Ovary (tissue), 3 donors: ENCODE data around the gene GRIK1.

Experiments used
- CTCF ChIP-seq, 3 donors: fragments of 450-650 bp in 2 of 3; fragments of 200-600 bp in 1 of 3; IDR thresholded peaks; one replicate each; pipeline versions ENCODE4 v1.5.1 to v1.8.0; 2016 to 2022; ENCODE audit warnings: antibody characterized with exemption in 3 of 3, mild to moderate bottlenecking in 1 of 3
- EP300 ChIP-seq: sonication (generic); formaldehyde crosslinking; IDR thresholded peaks from one replicate; pipeline ENCODE4 v1.6.1; 2017; ENCODE audit warnings: antibody characterized with exemption
- donor health status: DM: no; HTN: no; CAD: no.

DNA sequence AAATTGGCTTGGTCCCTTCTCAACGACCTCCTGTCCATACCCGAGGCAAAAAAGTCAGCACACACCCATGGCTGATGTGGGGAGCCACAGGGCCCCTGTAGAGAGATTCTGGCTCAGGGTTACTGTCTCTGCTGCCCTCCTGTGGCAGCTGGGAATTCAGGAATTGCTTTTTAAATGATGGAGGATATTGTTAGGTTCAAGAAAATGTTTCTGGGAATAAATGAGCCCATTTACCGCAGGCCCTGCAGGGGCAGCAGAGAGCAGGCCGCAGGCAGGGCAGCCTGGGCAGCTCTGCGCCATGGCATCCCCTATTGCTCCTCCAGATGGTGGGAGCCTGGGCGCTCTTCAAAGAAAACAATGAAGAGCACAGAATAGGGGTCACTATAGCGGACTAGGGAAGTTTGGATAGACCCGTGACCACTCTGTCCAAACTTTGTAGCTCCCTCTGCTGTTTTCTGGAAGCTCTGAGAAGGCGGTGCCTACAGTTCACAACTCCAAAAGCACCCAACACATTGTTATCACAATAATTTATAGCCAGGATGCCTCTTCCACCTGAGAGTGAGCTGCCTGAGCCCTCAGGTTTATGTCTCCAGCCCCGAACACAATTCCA, 440.0 kb downstream of the GRIK1 start:
- TF ChIP-seq EP300 (no peak), CTCF (IDR thresholded peaks at IDR 0.05) (no peak)
